GM23248 (cell line): ENCODE data around the gene ISG15.

ENCODE experiments used
- EZH2 ChIP-seq: fragments of 200-600 bp; sonication (generic); IDR thresholded peaks from 2 replicates; pipeline ENCODE4 v1.6.1; 2018; ENCODE audit warnings: antibody characterized with exemption, mild to moderate bottlenecking; ENCODE audit not compliant: insufficient read depth, poor library complexity, severe bottlenecking
- EZH2phosphoT487 ChIP-seq: fragments of 200-600 bp; sonication (generic); IDR thresholded peaks from 2 replicates; pipeline ENCODE4 v1.6.1; 2018; ENCODE audit warnings: antibody characterized with exemption, moderate library complexity, mild to moderate bottlenecking, low read depth; ENCODE audit not compliant: insufficient read depth

DNA sequence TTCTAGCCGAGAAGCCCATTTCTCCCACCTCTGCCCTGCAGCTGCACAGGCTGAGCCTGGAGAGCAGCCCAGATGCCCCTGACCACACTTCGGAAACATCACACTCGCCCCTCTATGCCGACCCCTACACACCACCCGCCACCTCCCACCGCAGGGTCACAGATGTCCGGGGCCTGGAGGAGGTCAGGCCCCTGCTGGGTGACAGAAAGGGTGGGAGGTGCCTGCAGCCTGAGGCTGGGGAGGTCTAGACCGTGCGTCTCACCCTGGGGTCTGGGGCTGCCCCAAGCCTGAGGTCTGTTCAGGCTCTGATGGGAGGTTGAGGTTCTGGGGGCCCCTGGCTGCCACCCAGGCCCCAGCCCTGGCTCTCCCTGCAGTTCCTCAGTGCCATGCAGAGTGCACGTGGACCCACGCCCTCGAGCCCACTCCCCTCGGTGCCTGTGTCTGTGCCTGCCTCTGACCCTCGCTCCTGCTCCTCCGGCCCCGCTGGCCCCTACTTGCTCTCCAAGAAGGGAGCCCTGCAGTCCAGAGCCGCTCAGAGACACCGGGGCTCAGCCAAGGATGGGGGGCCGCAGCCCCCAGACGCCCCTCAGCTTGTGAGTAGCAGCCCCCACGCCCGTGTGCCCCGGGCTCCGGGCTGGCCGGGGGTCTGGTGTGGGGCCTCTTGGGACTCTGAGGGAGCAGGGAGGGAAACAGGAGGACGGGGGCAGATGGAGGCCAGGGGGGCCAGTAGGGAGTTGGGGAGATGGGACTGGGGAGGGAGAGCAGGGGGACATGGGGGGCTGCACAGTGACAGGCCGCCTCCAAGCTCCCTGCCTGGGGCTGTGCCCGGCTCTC lies 39.6 kb upstream of the ISG15 start:
- no peak for TF ChIP-seq EZH2
- no peak for TF ChIP-seq EZH2phosphoT487
